PC-3 (cell line): ENCODE results near the gene GRIN1.

Experiments
- CTCF ChIP-seq: fragments of 300-600 bp; sonication (generic); conservative IDR thresholded peaks from 2 replicates; pipeline ENCODE4 v1.5.1; 2017; ENCODE audit warnings: antibody characterized with exemption, low read depth, mild to moderate bottlenecking, low read length
- EZH2 ChIP-seq: fragments of 300-600 bp; sonication (generic); IDR thresholded peaks from one replicate; pipeline ENCODE4 v1.6.1; 2017; ENCODE audit warnings: antibody characterized with exemption, mild to moderate bottlenecking, low read length; ENCODE audit not compliant: unreplicated experiment

DNA sequence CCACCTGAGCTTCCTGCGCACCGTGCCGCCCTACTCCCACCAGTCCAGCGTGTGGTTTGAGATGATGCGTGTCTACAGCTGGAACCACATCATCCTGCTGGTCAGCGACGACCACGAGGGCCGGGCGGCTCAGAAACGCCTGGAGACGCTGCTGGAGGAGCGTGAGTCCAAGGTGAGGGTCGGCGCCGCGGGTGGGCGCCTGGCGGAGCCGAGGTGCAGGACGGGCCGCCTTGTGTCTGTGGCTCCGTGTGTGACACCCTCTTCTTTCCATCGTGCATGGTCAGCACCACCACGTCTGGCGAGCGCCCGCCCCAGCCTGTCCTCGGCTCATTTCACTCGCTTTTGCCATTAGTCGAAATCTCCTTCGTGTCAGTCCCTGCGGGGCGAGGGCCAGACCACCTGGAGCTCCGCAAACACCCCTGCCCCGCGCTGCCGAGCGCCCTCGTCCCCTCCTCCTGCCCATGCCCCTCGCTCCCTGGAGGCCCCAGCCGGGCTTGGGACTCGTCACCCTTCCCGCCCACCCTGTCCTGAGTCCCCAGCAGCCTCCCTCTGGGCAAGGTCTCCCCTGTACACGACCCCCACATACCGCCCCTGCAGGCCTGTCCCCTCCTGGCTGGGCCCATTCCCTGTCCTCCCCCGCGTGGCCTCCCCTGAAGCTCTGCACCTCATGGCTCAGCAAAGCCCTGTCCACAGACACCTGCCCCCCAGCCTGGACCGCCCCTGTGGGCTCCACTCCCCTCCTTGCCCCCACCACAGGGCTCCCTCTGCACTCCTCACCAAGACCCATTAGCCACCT lies 7.0 kb downstream of the GRIN1 start:
- no peak for TF ChIP-seq CTCF
- TF ChIP-seq EZH2 = no peak
